Liver (tissue), 9 donors: Measurements from ENCODE around the gene HEBP2. TPM values are rescaled to one million over a fixed set of nuclear protein-coding genes. Genes with fewer than 3 reads are reported as not detected.

Experiments
- DNase-seq: peaks from one replicate; pipeline ENCODE4 v3.0.0-alpha.2; 2017; ENCODE audit warnings: low spot score
- H3K27ac ChIP-seq, 2 donors: one replicate each; pipeline ENCODE4 v1.7.0; 2013; ENCODE audit warnings: inconsistent platforms in 2 of 2, low read length in 2 of 2, control low read depth in 1 of 2, low read depth in 1 of 2, mild to moderate bottlenecking in 1 of 2
- H3K27me3 ChIP-seq, 4 donors: one replicate each; pipeline versions ENCODE4 v1.6.1 to v1.7.0; 2013; ENCODE audit warnings: low read length in 3 of 4, inconsistent platforms in 1 of 4, mild to moderate bottlenecking in 1 of 4, moderate library complexity in 1 of 4; ENCODE audit not compliant: control insufficient read depth in 4 of 4, insufficient read depth in 4 of 4
- H3K36me3 ChIP-seq, 4 donors: one replicate each; pipeline versions ENCODE4 v1.6.1 to v1.7.0; 2013; ENCODE audit warnings: low read length in 3 of 4, mild to moderate bottlenecking in 3 of 4, low read depth in 1 of 4, moderate library complexity in 1 of 4; ENCODE audit not compliant: control insufficient read depth in 4 of 4, insufficient read depth in 3 of 4
- H3K4me1 ChIP-seq, 4 donors: one replicate each; pipeline versions ENCODE4 v1.6.1 to v1.7.0; 2013; ENCODE audit warnings: low read length in 3 of 4, mild to moderate bottlenecking in 3 of 4, moderate library complexity in 1 of 4; ENCODE audit not compliant: control insufficient read depth in 4 of 4, insufficient read depth in 4 of 4
- H3K4me3 ChIP-seq, 3 donors: one replicate each; pipeline versions ENCODE4 v1.6.1 to v1.7.0; 2013; ENCODE audit warnings: low read length in 3 of 3, control low read depth in 1 of 3, low read depth in 1 of 3, mild to moderate bottlenecking in 1 of 3
- H3K9ac ChIP-seq, 2 donors: one replicate each; pipeline ENCODE4 v1.7.0; 2013; ENCODE audit warnings: low read length in 2 of 2, mild to moderate bottlenecking in 2 of 2, moderate library complexity in 2 of 2, control low read depth in 1 of 2, low read depth in 1 of 2
- H3K9me3 ChIP-seq, 4 donors: one replicate each; pipeline versions ENCODE4 v1.6.1 to v1.7.0; 2013; ENCODE audit warnings: low read length in 3 of 4; ENCODE audit not compliant: control insufficient read depth in 4 of 4
- ATF3 ChIP-seq: IDR thresholded peaks from 2 replicates; pipeline ENCODE4 v1.6.1; 2016; ENCODE audit warnings: antibody characterized with exemption
- EGR1 ChIP-seq, 2 donors: IDR thresholded peaks; 2 replicates each; pipeline ENCODE4 v1.6.1; 2016 to 2018; ENCODE audit warnings: antibody characterized with exemption in 2 of 2, low read depth in 2 of 2
- FOXA1 ChIP-seq: IDR thresholded peaks from 2 replicates; pipeline ENCODE4 v1.6.1; 2016; ENCODE audit warnings: antibody characterized with exemption
- FOXA2 ChIP-seq: IDR thresholded peaks from 2 replicates; pipeline ENCODE4 v1.6.1; 2016; ENCODE audit warnings: antibody characterized with exemption
- HNF4A ChIP-seq, 2 donors: conservative IDR thresholded peaks; 2 replicates each; pipeline ENCODE4 v1.6.1; 2016; ENCODE audit warnings: antibody characterized with exemption in 2 of 2, mild to moderate bottlenecking in 2 of 2
- HNF4G ChIP-seq: IDR thresholded peaks from 2 replicates; pipeline ENCODE4 v1.6.1; 2016; ENCODE audit warnings: antibody characterized with exemption
- JUND ChIP-seq, 2 donors: IDR thresholded peaks; 2 replicates each; pipeline ENCODE4 v1.6.1; 2016; ENCODE audit warnings: antibody characterized with exemption in 2 of 2
- RAD21 ChIP-seq, 2 donors: IDR thresholded peaks; 2 replicates each; pipeline ENCODE4 v1.6.1; 2016; ENCODE audit warnings: antibody characterized with exemption in 2 of 2, mild to moderate bottlenecking in 2 of 2
- REST ChIP-seq: IDR thresholded peaks from 2 replicates; pipeline ENCODE4 v1.6.1; 2016; ENCODE audit warnings: antibody characterized with exemption, mild to moderate bottlenecking
- RXRA ChIP-seq, 2 donors: IDR thresholded peaks; 2 replicates each; pipeline ENCODE4 v1.6.1; 2017 to 2018; ENCODE audit warnings: antibody characterized with exemption in 2 of 2, mild to moderate bottlenecking in 1 of 2
- SP1 ChIP-seq: IDR thresholded peaks from 2 replicates; pipeline ENCODE4 v1.6.1; 2018; ENCODE audit warnings: antibody characterized with exemption, mild to moderate bottlenecking
- TAF1 ChIP-seq: conservative IDR thresholded peaks from 2 replicates; pipeline ENCODE4 v1.6.1; 2016; ENCODE audit warnings: antibody characterized with exemption, mild to moderate bottlenecking
- YY1 ChIP-seq: IDR thresholded peaks from 2 replicates; pipeline ENCODE4 v1.6.1; 2016; ENCODE audit warnings: antibody characterized with exemption, mild to moderate bottlenecking
- ZBTB33 ChIP-seq: IDR thresholded peaks from 2 replicates; pipeline ENCODE4 v1.6.1; 2016; ENCODE audit warnings: antibody characterized with exemption
- WGBS: extraction: QIAGEN DNeasy Blood & Tissue Kit; methylation state at CpG from one replicate; pipeline ENCODE4 v1.1.7; 2013; 5-methylcytosine and 5-hydroxymethylcytosine counted together
- polyA plus RNA-seq, 2 donors: library from polyadenylated mRNA; stranded (reverse) in 1 of 2; unstranded in 1 of 2; fragments of 200-250 nt in 1 of 2; fragments of >200 nt in 1 of 2; fragmentation: Nextera tagmentation in 1 of 2; extraction: Ambion mirVana in 1 of 2; gene quantifications; one replicate each; pipeline versions ENCODE4 v1.2.1 to v1.2.3, GENCODE V29; 2013 to 2015
- total RNA-seq, 2 donors: library from RNA; depleted of rRNA; stranded (reverse); fragments of >200 nt; gene quantifications; one replicate each; pipeline ENCODE4 v1.2.3, GENCODE V29; 2014
- TF ChIP-seq, protein P1 (sequence below): IDR thresholded peaks from 2 replicates; pipeline ENCODE4 v1.6.1; 2016; ENCODE audit warnings: antibody characterized with exemption
- TF ChIP-seq, protein P2 (sequence below): fragments of 150-350 bp; IDR thresholded peaks from 2 replicates; pipeline ENCODE4 v1.5.1; 2017; ENCODE audit warnings: improper control_type of control experiment, low read depth, low read length; ENCODE audit not compliant: missing input control
- donor health status: healthy.
- donor health status: healthy.
- donor health status: healthy.
- donor health status: healthy.
- donor health status: healthy.

Gene HEBP2
- total and polyA plus RNA-seq, 4 donors: 5.6 to 58.0 (median 16.8) TPM

- no peak overlapping the region for H3K27ac ChIP-seq
- TF ChIP-seq HNF4G (no peak), REST (no peak), FOXA1 (no peak), JUND (IDR thresholded peaks at IDR 0.05) (no peak), FOXA2 (no peak), TAF1 (no peak), RAD21 (IDR thresholded peaks at IDR 0.05) (no peak), HNF4A (conservative IDR thresholded peaks at IDR 0.05) (no peak), EGR1 (IDR thresholded peaks at IDR 0.05; ENCODE audit: low read depth in 2 of 2) (no peak), RXRA (IDR thresholded peaks at IDR 0.05) (no peak), ZBTB33 (no peak), SP1 (no peak), ATF3 (no peak), YY1 (no peak)
- TF ChIP-seq, protein P1, sequence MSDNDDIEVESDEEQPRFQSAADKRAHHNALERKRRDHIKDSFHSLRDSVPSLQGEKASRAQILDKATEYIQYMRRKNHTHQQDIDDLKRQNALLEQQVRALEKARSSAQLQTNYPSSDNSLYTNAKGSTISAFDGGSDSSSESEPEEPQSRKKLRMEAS: no peak
- TF ChIP-seq, protein P2, sequence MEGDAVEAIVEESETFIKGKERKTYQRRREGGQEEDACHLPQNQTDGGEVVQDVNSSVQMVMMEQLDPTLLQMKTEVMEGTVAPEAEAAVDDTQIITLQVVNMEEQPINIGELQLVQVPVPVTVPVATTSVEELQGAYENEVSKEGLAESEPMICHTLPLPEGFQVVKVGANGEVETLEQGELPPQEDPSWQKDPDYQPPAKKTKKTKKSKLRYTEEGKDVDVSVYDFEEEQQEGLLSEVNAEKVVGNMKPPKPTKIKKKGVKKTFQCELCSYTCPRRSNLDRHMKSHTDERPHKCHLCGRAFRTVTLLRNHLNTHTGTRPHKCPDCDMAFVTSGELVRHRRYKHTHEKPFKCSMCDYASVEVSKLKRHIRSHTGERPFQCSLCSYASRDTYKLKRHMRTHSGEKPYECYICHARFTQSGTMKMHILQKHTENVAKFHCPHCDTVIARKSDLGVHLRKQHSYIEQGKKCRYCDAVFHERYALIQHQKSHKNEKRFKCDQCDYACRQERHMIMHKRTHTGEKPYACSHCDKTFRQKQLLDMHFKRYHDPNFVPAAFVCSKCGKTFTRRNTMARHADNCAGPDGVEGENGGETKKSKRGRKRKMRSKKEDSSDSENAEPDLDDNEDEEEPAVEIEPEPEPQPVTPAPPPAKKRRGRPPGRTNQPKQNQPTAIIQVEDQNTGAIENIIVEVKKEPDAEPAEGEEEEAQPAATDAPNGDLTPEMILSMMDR: no peak
- no peaks in the 10 kb centered on the region for H3K9me3 ChIP-seq
- H3K4me1 ChIP-seq: no peaks in the 10 kb centered on the region
- H3K36me3 ChIP-seq: no peaks in the 10 kb centered on the region
- H3K9ac ChIP-seq: no peak overlapping the region
- WGBS: 81% methylated on average over 5 of the region's 5 CpGs
- no peak overlapping the region for H3K4me3 ChIP-seq
- no peak for DNase-seq
- H3K27me3 ChIP-seq: no peaks in the 10 kb centered on the region
These were observed 9.9 kb upstream of the HEBP2 start for GRCh38 chr6:138393871-138394783.
